Measurements from ENCODE around the gene PVR. TPM values are rescaled to one million over a fixed set of nuclear protein-coding genes. Genes with fewer than 3 reads are reported as not detected.

The PVR gene
- total and polyA plus RNA-seq, 9 of the 15 experiments (the other 6 are each of a cell fraction or from before 2014, with no cell fraction given), result 0.89 to 14.5 (median 9.8) TPM

DNA sequence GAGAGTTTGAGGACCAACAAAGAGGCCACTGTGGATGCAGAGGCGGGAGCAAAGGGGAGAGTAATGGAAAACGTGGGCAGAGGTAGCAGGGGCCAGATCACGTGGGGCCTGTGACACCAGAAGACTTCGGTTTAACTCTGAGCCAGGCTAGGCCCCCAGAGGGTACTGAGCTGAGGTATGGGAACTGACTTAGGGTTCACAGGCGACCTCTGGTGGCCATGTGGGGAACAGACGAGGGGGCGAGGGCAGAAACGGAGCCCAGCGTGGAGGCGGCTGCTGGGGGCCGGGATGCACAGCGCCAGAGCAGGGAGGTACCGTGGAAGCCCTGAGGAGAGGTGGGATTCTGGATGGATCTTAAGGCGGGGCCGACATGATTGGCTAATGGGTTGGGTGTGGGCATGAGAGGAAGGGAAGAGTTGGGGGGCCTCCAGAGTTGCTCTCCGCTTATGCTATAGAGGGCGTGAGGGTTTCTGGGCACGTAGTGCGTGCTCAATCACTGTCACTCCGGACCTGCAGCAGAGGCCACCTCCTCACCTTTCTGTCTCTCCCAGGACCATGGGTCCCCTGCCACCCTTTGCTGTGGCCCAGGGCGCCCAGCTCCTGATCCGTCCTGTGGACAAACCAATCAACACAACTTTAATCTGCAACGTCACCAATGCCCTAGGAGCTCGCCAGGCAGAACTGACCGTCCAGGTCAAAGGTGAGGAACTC is 13.7 kb downstream of the PVR start:
- Histone ChIP-seq H3K79me2 (ENCODE audit: control insufficient read depth, insufficient read depth, low read length) (no peaks in the 10 kb centered on the region), H3K4me1 (replicated peaks in 1 of 2; ENCODE audit: control insufficient read depth in 2 of 2, insufficient read depth in 2 of 2, low read length in 2 of 2) (peaks cover 0 to 9% of the 10 kb centered on the region in 2 experiments; a peak in 4 of 5 replicates), H3K27me3 (ENCODE audit: control insufficient read depth in 2 of 2, insufficient read depth in 2 of 2, low read length in 2 of 2) (no peaks in the 10 kb centered on the region), H3K9me1 (ENCODE audit: control insufficient read depth, insufficient read depth, low read length) (no peaks in the 10 kb centered on the region), H4K20me1 (replicated peaks; ENCODE audit: control insufficient read depth, insufficient read depth, low read length) (no peaks in the 10 kb centered on the region), H3K9me3 (replicated peaks; ENCODE audit: control insufficient read depth, insufficient read depth, low read depth, low read length) (no peaks in the 10 kb centered on the region), H2AFZ (ENCODE audit: low read depth, low read length) (no peak overlapping the region), H3K4me3 (no peak overlapping the region), H3K27ac (ENCODE audit: extremely low read depth, low read depth, low read length) (no peak overlapping the region), H3K4me2 (ENCODE audit: insufficient read depth, low read length) (no peak overlapping the region), H3K36me3 (ENCODE audit: control insufficient read depth, insufficient read depth, low read length) (peaks cover 28% of the 10 kb centered on the region; the same call in 2 of the 3 replicates), H3K9ac (ENCODE audit: insufficient read depth in 1 of 2, low read depth in 2 of 2, low read length in 2 of 2) (no peak overlapping the region)
- peak; percentile 72 for FAIRE-seq
- in situ Hi-C loops (cut with MboI), result loop anchor here (5.0 kb wide), 1 partner anchor 85 kb away; no protein-coding TSS in a partner anchor
- intact Hi-C loops (cut with micrococcal nuclease), result loop anchor here (1.0 to 2.0 kb wide), 2 partner anchors 69 to 80 kb away; no protein-coding TSS in a partner anchor
- WGBS (ENCODE audit: insufficient coverage, low coverage, missing lambda C conversion rate), result 17% methylated on average over 21 of the region's 25 CpGs
- peak; percentile 76 to 78 (median 77) for DNase-seq (ENCODE audit: extremely low read depth in 1 of 4, low spot score in 3 of 4)
- peak; percentile 91 for ATAC-seq
- POLR2A ChIA-PET, result interaction anchor here (0.7 to 1.0 kb wide), 3 partner anchors 8 to 83 kb away, joined by 3 to 5 read pairs (median 3); no protein-coding TSS in a partner anchor
- no TSS peak for BruUV-seq (replicated peaks)
- CTCF ChIA-PET (ENCODE audit: low intra/inter-chr PET ratio), result interaction anchor here (0.6 to 2.5 kb wide), 9 partner anchors 24 to 1416 kb away, joined by 3 to 14 read pairs (median 3); partner anchors contain the start of gene CBLC
- TF ChIP-seq, protein P1, sequence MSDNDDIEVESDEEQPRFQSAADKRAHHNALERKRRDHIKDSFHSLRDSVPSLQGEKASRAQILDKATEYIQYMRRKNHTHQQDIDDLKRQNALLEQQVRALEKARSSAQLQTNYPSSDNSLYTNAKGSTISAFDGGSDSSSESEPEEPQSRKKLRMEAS (CRISPR knock-in tag; IDR thresholded peaks at IDR 0.05), result no peak
- TF ChIP-seq, protein P2, sequence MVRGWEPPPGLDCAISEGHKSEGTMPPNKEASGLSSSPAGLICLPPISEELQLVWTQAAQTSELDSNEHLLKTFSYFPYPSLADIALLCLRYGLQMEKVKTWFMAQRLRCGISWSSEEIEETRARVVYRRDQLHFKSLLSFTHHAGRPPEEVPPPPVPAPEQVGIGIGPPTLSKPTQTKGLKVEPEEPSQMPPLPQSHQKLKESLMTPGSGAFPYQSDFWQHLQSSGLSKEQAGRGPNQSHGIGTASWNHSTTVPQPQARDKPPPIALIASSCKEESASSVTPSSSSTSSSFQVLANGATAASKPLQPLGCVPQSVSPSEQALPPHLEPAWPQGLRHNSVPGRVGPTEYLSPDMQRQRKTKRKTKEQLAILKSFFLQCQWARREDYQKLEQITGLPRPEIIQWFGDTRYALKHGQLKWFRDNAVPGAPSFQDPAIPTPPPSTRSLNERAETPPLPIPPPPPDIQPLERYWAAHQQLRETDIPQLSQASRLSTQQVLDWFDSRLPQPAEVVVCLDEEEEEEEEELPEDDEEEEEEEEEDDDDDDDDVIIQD (CRISPR knock-in tag; IDR thresholded peaks at IDR 0.05), result no peak
- TF ChIP-seq PYGO2 (tag; IDR thresholded peaks at IDR 0.05), result no peak
- TF ChIP-seq NR2F6 (CRISPR knock-in tag; IDR thresholded peaks at IDR 0.05), result no peak
- TF ChIP-seq HMG20A (CRISPR knock-in tag; conservative IDR thresholded peaks at IDR 0.05), result no peak
- peak; percentile 23 for TF ChIP-seq MEIS2 (IDR thresholded peaks at IDR 0.05; ENCODE audit: partially characterized antibody)
- no peak for TF ChIP-seq SMAD1 (IDR thresholded peaks at IDR 0.05; ENCODE audit: low read depth, low read length, partially characterized antibody)
- TF ChIP-seq, protein P3, sequence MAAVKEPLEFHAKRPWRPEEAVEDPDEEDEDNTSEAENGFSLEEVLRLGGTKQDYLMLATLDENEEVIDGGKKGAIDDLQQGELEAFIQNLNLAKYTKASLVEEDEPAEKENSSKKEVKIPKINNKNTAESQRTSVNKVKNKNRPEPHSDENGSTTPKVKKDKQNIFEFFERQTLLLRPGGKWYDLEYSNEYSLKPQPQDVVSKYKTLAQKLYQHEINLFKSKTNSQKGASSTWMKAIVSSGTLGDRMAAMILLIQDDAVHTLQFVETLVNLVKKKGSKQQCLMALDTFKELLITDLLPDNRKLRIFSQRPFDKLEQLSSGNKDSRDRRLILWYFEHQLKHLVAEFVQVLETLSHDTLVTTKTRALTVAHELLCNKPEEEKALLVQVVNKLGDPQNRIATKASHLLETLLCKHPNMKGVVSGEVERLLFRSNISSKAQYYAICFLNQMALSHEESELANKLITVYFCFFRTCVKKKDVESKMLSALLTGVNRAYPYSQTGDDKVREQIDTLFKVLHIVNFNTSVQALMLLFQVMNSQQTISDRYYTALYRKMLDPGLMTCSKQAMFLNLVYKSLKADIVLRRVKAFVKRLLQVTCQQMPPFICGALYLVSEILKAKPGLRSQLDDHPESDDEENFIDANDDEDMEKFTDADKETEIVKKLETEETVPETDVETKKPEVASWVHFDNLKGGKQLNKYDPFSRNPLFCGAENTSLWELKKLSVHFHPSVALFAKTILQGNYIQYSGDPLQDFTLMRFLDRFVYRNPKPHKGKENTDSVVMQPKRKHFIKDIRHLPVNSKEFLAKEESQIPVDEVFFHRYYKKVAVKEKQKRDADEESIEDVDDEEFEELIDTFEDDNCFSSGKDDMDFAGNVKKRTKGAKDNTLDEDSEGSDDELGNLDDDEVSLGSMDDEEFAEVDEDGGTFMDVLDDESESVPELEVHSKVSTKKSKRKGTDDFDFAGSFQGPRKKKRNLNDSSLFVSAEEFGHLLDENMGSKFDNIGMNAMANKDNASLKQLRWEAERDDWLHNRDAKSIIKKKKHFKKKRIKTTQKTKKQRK (IDR thresholded peaks at IDR 0.05; ENCODE audit: borderline replicate concordance, low read depth, low read length), result no peak
- no peak for TF ChIP-seq MTA1 (IDR thresholded peaks at IDR 0.05; ENCODE audit: borderline replicate concordance)
- TF ChIP-seq, protein P4, sequence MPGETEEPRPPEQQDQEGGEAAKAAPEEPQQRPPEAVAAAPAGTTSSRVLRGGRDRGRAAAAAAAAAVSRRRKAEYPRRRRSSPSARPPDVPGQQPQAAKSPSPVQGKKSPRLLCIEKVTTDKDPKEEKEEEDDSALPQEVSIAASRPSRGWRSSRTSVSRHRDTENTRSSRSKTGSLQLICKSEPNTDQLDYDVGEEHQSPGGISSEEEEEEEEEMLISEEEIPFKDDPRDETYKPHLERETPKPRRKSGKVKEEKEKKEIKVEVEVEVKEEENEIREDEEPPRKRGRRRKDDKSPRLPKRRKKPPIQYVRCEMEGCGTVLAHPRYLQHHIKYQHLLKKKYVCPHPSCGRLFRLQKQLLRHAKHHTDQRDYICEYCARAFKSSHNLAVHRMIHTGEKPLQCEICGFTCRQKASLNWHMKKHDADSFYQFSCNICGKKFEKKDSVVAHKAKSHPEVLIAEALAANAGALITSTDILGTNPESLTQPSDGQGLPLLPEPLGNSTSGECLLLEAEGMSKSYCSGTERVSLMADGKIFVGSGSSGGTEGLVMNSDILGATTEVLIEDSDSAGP (CRISPR knock-in tag; IDR thresholded peaks at IDR 0.05), result no peak
- TF ChIP-seq, protein P5, sequence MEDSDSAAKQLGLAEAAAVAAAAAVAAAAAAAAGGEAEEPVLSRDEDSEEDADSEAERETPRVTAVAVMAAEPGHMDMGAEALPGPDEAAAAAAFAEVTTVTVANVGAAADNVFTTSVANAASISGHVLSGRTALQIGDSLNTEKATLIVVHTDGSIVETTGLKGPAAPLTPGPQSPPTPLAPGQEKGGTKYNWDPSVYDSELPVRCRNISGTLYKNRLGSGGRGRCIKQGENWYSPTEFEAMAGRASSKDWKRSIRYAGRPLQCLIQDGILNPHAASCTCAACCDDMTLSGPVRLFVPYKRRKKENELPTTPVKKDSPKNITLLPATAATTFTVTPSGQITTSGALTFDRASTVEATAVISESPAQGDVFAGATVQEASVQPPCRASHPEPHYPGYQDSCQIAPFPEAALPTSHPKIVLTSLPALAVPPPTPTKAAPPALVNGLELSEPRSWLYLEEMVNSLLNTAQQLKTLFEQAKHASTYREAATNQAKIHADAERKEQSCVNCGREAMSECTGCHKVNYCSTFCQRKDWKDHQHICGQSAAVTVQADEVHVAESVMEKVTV (CRISPR knock-in tag; IDR thresholded peaks at IDR 0.05), result peak; percentile 80
- TF ChIP-seq PURB (CRISPR knock-in tag; IDR thresholded peaks at IDR 0.05; ENCODE audit: low read depth), result no peak
